IMR-90 (cell line): Measurements from ENCODE around the gene PDE11A. TPM values are rescaled to one million over a fixed set of nuclear protein-coding genes. Genes with fewer than 3 reads are reported as not detected.

Source experiments
- ATAC-seq: fragments of 200-7000 bp; cut with Tn5 transposase; 2 replicates; pipeline ENCODE4 v1.9.1; 2020; ENCODE audit warnings: low read depth, mild to moderate bottlenecking, moderate library complexity
- BruUV-seq: library from RNA; stranded (reverse); fragments of 400-500 nt; replicated peaks from 2 replicates; lab custom pipeline; 2021; lab: Mats Ljungman, UMichigan
- CTCF ChIA-PET: fragments of 300-600 bp; formaldehyde crosslinking; extraction: SDS; loops from one replicate; lab custom pipeline; 2021; ENCODE audit warnings: antibody characterized with exemption; lab: Yijun Ruan, JAX
- POLR2A ChIA-PET: fragments of 300-600 bp; sonication (Branson Sonifier 250); formaldehyde crosslinking; loops from one replicate; lab custom pipeline; 2022; ENCODE audit warnings: antibody characterized with exemption; ENCODE audit not compliant: unreplicated experiment; lab: Charles Lee
- DNase-seq: peaks from one replicate; pipeline ENCODE4 v3.0.0; 2013
- H2AFZ ChIP-seq: replicated peaks from 2 replicates; pipeline ENCODE3; 2013; ENCODE audit warnings: low read length, mild to moderate bottlenecking; ENCODE audit not compliant: poor library complexity
- H2AK5ac ChIP-seq: 2 replicates; pipeline ENCODE4 v1.6.1; 2013; ENCODE audit warnings: low read depth, low read length, inconsistent platforms
- H2AK9ac ChIP-seq: replicated peaks from 2 replicates; pipeline ENCODE3; 2013; ENCODE audit warnings: mild to moderate bottlenecking, low read depth, low read length, moderate library complexity; ENCODE audit not compliant: poor library complexity
- H2BK120ac ChIP-seq: 2 replicates; pipeline ENCODE4 v1.6.1; 2013; ENCODE audit warnings: low read depth, low read length, inconsistent platforms
- H2BK15ac ChIP-seq: 3 replicates; pipeline ENCODE4 v1.6.1; 2013; ENCODE audit warnings: low read depth, low read length, inconsistent platforms
- H2BK20ac ChIP-seq: 2 replicates; pipeline ENCODE4 v1.6.1; 2013; ENCODE audit warnings: low read depth, mild to moderate bottlenecking, inconsistent platforms, low read length, moderate library complexity
- H2BK5ac ChIP-seq: 2 replicates; pipeline ENCODE4 v1.6.1; 2013; ENCODE audit warnings: mild to moderate bottlenecking, low read depth, low read length, inconsistent platforms; ENCODE audit not compliant: poor library complexity, severe bottlenecking
- H3K14ac ChIP-seq: replicated peaks from 2 replicates; pipeline ENCODE4 v1.6.1; 2013; ENCODE audit warnings: low read depth, low read length, inconsistent platforms
- H3K18ac ChIP-seq: 2 replicates; pipeline ENCODE4 v1.6.1; 2013; ENCODE audit warnings: low read depth, low read length, control low read depth
- H3K23ac ChIP-seq: 2 replicates; pipeline ENCODE4 v1.6.1; 2013; ENCODE audit warnings: low read depth, low read length, inconsistent platforms
- H3K27ac ChIP-seq: 2 replicates; pipeline ENCODE4 v1.5.1; 2013; ENCODE audit warnings: mild to moderate bottlenecking, control low read depth, low read length; ENCODE audit not compliant: insufficient read depth
- H3K27me3 ChIP-seq: 2 replicates; pipeline ENCODE4 v1.6.1; 2013; ENCODE audit warnings: low read length; ENCODE audit not compliant: control insufficient read depth, insufficient read depth
- H3K36me3 ChIP-seq: 2 replicates; pipeline ENCODE4 v1.6.1; 2013; ENCODE audit warnings: low read length, mixed read lengths; ENCODE audit not compliant: control insufficient read depth, insufficient read depth
- H3K4ac ChIP-seq: 2 replicates; pipeline ENCODE4 v1.6.1; 2013; ENCODE audit warnings: low read depth, low read length, inconsistent platforms
- H3K4me1 ChIP-seq: 2 replicates; pipeline ENCODE4 v1.6.1; 2013; ENCODE audit warnings: low read length, mixed read lengths; ENCODE audit not compliant: control insufficient read depth, insufficient read depth
- H3K4me2 ChIP-seq: 2 replicates; pipeline ENCODE4 v1.6.1; 2013; ENCODE audit warnings: low read depth, mild to moderate bottlenecking, control low read depth, low read length, moderate library complexity
- H3K4me3 ChIP-seq: 2 replicates; pipeline ENCODE4 v1.5.1; 2013; ENCODE audit warnings: low read depth, mild to moderate bottlenecking, control low read depth, low read length, moderate library complexity; ENCODE audit not compliant: insufficient read depth
- H3K56ac ChIP-seq: 2 replicates; pipeline ENCODE4 v1.6.1; 2013; ENCODE audit warnings: low read length, inconsistent platforms; ENCODE audit not compliant: insufficient read depth; ENCODE audit errors: extremely low read depth
- H3K79me1 ChIP-seq, 2 experiments: 2 replicates each; pipeline ENCODE4 v1.6.1; 2013; ENCODE audit warnings: low read length in 2 of 2, inconsistent platforms in 1 of 2, low read depth in 1 of 2
- H3K9ac ChIP-seq: 2 replicates; pipeline ENCODE4 v1.6.1; 2013; ENCODE audit warnings: low read depth, low read length, control low read depth
- H3K9me1 ChIP-seq: 2 replicates; pipeline ENCODE4 v1.6.1; 2013; ENCODE audit warnings: low read length, inconsistent platforms; ENCODE audit not compliant: insufficient read depth
- H3K9me3 ChIP-seq: 2 replicates; pipeline ENCODE4 v1.6.1; 2013; ENCODE audit warnings: low read length; ENCODE audit not compliant: control insufficient read depth, insufficient read depth
- H4K20me1 ChIP-seq: 2 replicates; pipeline ENCODE4 v1.6.1; 2013; ENCODE audit warnings: low read length, inconsistent platforms; ENCODE audit not compliant: insufficient read depth
- H4K5ac ChIP-seq: 2 replicates; pipeline ENCODE4 v1.6.1; 2013; ENCODE audit warnings: mild to moderate bottlenecking, low read depth, low read length, control low read depth
- H4K8ac ChIP-seq, 2 experiments: 2 replicates each; pipeline ENCODE4 v1.6.1; 2013; ENCODE audit warnings: low read depth in 2 of 2, low read length in 2 of 2, control low read depth in 1 of 2, inconsistent platforms in 1 of 2
- H4K91ac ChIP-seq: 2 replicates; pipeline ENCODE4 v1.6.1; 2013; ENCODE audit warnings: low read depth, low read length, inconsistent platforms; ENCODE audit not compliant: insufficient read depth
- BHLHE40 ChIP-seq: fragments of 150-350 bp; IDR thresholded peaks from 2 replicates; pipeline ENCODE4 v1.6.1; 2016; ENCODE audit warnings: mild to moderate bottlenecking, low read depth, low read length
- CEBPB ChIP-seq: IDR thresholded peaks from 2 replicates; pipeline ENCODE4 v1.6.1; 2012; ENCODE audit warnings: low read depth, low read length, improper control_type of control experiment
- CTCF ChIP-seq: conservative IDR thresholded peaks from 2 replicates; pipeline ENCODE4 v1.5.1; 2012; ENCODE audit warnings: mild to moderate bottlenecking, low read depth, low read length, improper control_type of control experiment
- ELK1 ChIP-seq: fragments of 150-350 bp; IDR thresholded peaks from 2 replicates; pipeline ENCODE4 v1.6.1; 2016; ENCODE audit warnings: low read depth, mild to moderate bottlenecking, low read length, moderate library complexity, borderline replicate concordance
- MAFK ChIP-seq: IDR thresholded peaks from 2 replicates; pipeline ENCODE4 v1.6.1; 2012; ENCODE audit warnings: low read depth, low read length, improper control_type of control experiment
- MAZ ChIP-seq: IDR thresholded peaks from 2 replicates; pipeline ENCODE4 v1.6.1; 2012; ENCODE audit warnings: low read depth, mild to moderate bottlenecking, low read length, improper control_type of control experiment, moderate library complexity, borderline replicate concordance
- MXI1 ChIP-seq: IDR thresholded peaks from 2 replicates; pipeline ENCODE4 v1.6.1; 2012; ENCODE audit warnings: low read depth, mild to moderate bottlenecking, low read length, moderate library complexity, borderline replicate concordance
- NFE2L2 ChIP-seq: fragments of 150-350 bp; IDR thresholded peaks from 2 replicates; pipeline ENCODE4 v1.6.1; 2016; ENCODE audit warnings: low read depth, mild to moderate bottlenecking, low read length
- RFX5 ChIP-seq: IDR thresholded peaks from 2 replicates; pipeline ENCODE4 v1.8.0; 2012; ENCODE audit warnings: low read depth, mild to moderate bottlenecking, low read length, moderate library complexity
- SMC3 ChIP-seq: fragments of 150-350 bp; IDR thresholded peaks from 2 replicates; pipeline ENCODE4 v1.6.1; 2016; ENCODE audit warnings: low read depth, mild to moderate bottlenecking, antibody characterized with exemption, low read length, moderate library complexity
- USF2 ChIP-seq: fragments of 150-350 bp; IDR thresholded peaks from 2 replicates; pipeline ENCODE4 v1.6.1; 2017; ENCODE audit warnings: mild to moderate bottlenecking, antibody characterized with exemption, low read length, low read depth
- WGBS, 2 experiments: methylation state at CpG; one replicate each; pipeline versions ENCODE4 v1.1.5 to v1.1.7; 2013; ENCODE audit warnings: missing lambda C conversion rate in 2 of 2; ENCODE audit not compliant: insufficient read length in 1 of 2; ENCODE audit errors: extremely low coverage in 2 of 2; 5-methylcytosine and 5-hydroxymethylcytosine counted together
- dilution Hi-C: fragments of 300-500 bp; cut with HindIII; formaldehyde crosslinking; loops from one replicate; pipeline ENCODE4 v1.14.3; 2018; ENCODE audit warnings: low sequenced_read_pairs; ENCODE audit not compliant: unreplicated experiment
- in situ Hi-C: fragments of 300-500 bp; cut with MboI; formaldehyde crosslinking; loops from 3 replicates; pipeline ENCODE4 v1.14.3; 2019; ENCODE audit warnings: low sequenced_read_pairs, inconsistent platforms, mixed read lengths
- intact Hi-C: fragments of 100-400 bp; cut with micrococcal nuclease; formaldehyde crosslinking; loops from 2 replicates; pipeline ENCODE4 v1.10.0; 2022
- polyA plus RNA-seq, 3 experiments: library from polyadenylated mRNA; depleted of rRNA; stranded (reverse); fragments of >200 nt; gene quantifications; 2 replicates each; pipeline ENCODE4 v1.2.3, GENCODE V29; 2012; ENCODE audit warnings: low replicate concordance in 1 of 3
- total RNA-seq: library from RNA; depleted of rRNA; stranded (reverse); fragments of >200 nt; gene quantifications from 2 replicates; pipeline ENCODE4 v1.2.3, GENCODE V29; 2012

PDE11A gene
- total and polyA plus RNA-seq, 2 of the 4 experiments (the other 2 are of a cell fraction): 0.21 to 0.72 TPM

DNA sequence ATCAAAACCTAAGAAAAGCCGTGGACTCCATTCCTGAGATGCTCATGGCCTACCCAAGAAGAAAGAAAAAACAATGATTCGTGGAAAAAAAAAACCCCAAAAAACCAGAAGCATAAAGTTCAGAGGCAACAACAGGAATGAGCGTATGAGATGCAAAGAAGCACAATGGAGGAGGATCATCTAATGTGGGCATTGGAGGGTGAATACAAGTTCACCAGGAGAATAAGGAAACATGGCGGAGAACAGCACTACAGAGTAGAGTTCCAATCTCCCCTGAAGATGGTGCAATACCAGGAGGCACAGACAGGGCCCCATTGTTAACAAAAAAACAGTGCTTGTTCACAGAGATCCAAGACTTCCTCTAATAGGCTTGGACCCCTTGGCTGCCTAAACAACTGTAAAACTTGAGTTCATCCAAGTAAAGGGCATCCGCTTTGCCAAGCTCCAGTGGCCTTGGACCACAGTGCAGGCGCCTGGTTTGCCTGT is 337.2 kb downstream of the PDE11A start:
- H3K79me1 ChIP-seq: no peaks in the 10 kb centered on the region
- H2BK5ac ChIP-seq: no peak overlapping the region
- TF ChIP-seq MXI1 (no peak), RFX5 (no peak), ELK1 (no peak), MAFK (no peak), MAZ (no peak), CEBPB (no peak), CTCF (no peak), BHLHE40 (no peak), SMC3 (no peak), USF2 (no peak), NFE2L2 (no peak)
- H3K4me3 ChIP-seq: no peak overlapping the region
- H3K4me1 ChIP-seq: no peaks in the 10 kb centered on the region
- H2AK5ac ChIP-seq: no peak overlapping the region
- H3K4me2 ChIP-seq: no peak overlapping the region
- no peak overlapping the region for H3K27ac ChIP-seq
- H3K9ac ChIP-seq: no peak overlapping the region
- no peaks in the 10 kb centered on the region for H3K9me1 ChIP-seq
- ChIA-PET CTCF (no interaction called here), POLR2A (no interaction called here)
- no peak overlapping the region for H3K18ac ChIP-seq
- intact Hi-C loops: no loop called here
- no peak overlapping the region for H2BK15ac ChIP-seq
- no peaks in the 10 kb centered on the region for H3K27me3 ChIP-seq
- H3K4ac ChIP-seq: no peak overlapping the region
- H3K9me3 ChIP-seq: no peaks in the 10 kb centered on the region
- H4K20me1 ChIP-seq: no peaks in the 10 kb centered on the region
- no peak overlapping the region for H3K56ac ChIP-seq
- dilution Hi-C loops: no loop called here
- no peaks in the 10 kb centered on the region for H3K36me3 ChIP-seq
- no peak overlapping the region for H4K91ac ChIP-seq
- H2AFZ ChIP-seq: no peak overlapping the region
- no CpG with 5 or more reads among the region's 6 CpGs for WGBS, 2 experiments
- no peak overlapping the region for H2BK120ac ChIP-seq
- in situ Hi-C loops: no loop called here
- no peak overlapping the region for H2AK9ac ChIP-seq
- no peak overlapping the region for H4K8ac ChIP-seq
- no peak overlapping the region for H2BK20ac ChIP-seq
- DNase-seq (no peak), ATAC-seq (no peak)
- no peak overlapping the region for H3K14ac ChIP-seq
- no TSS peak for BruUV-seq
- no peak overlapping the region for H3K23ac ChIP-seq
- no peak overlapping the region for H4K5ac ChIP-seq
